CD14-positive monocyte (primary cell): Measurements from ENCODE around the gene SYT13. TPM values are rescaled to one million over a fixed set of nuclear protein-coding genes. Genes with fewer than 3 reads are reported as not detected.

ENCODE experiments used
- DNase-seq, 3 donors: peaks; one replicate each; pipeline ENCODE4 v3.0.0-alpha.2; 2011 to 2022
- H2AFZ ChIP-seq: 2 replicates; pipeline ENCODE4 v1.6.0; 2012; ENCODE audit warnings: mild to moderate bottlenecking, low read depth, low read length, inconsistent platforms; ENCODE audit not compliant: insufficient read depth, poor library complexity, severe bottlenecking
- H3K27ac ChIP-seq, 2 donors: 1 replicate in 1 of 2; 2 replicates in 1 of 2; pipeline ENCODE4 v1.5.1; 2012 to 2013; ENCODE audit warnings: low read length in 2 of 2, control low read depth in 1 of 2, inconsistent platforms in 1 of 2, low read depth in 1 of 2, mild to moderate bottlenecking in 1 of 2
- H3K27me3 ChIP-seq, 2 donors: one replicate each; pipeline versions ENCODE4 v1.6.0 to v1.6.1; 2011 to 2013; ENCODE audit warnings: low read length in 2 of 2; ENCODE audit not compliant: control insufficient read depth in 2 of 2, insufficient read depth in 2 of 2
- H3K36me3 ChIP-seq, 2 donors: replicated peaks in 1 of 2; 1 replicate in 1 of 2; 2 replicates in 1 of 2; pipeline versions ENCODE4 v1.5.1 to v1.6.1; 2012 to 2013; ENCODE audit warnings: low read length in 2 of 2, control low read depth in 1 of 2, inconsistent platforms in 1 of 2, mild to moderate bottlenecking in 1 of 2; ENCODE audit not compliant: insufficient read depth in 2 of 2, control insufficient read depth in 1 of 2
- H3K4me1 ChIP-seq, 2 donors: 1 replicate in 1 of 2; 2 replicates in 1 of 2; pipeline versions ENCODE4 v1.5.1 to v1.6.1; 2012 to 2013; ENCODE audit warnings: low read length in 2 of 2, control low read depth in 1 of 2, inconsistent platforms in 1 of 2, mild to moderate bottlenecking in 1 of 2, moderate library complexity in 1 of 2; ENCODE audit not compliant: insufficient read depth in 2 of 2, control insufficient read depth in 1 of 2
- H3K4me2 ChIP-seq: replicated peaks from 2 replicates; pipeline ENCODE3; 2012; ENCODE audit warnings: low read length, moderate library complexity, mild to moderate bottlenecking; ENCODE audit not compliant: poor library complexity, severe bottlenecking; ENCODE audit errors: extremely low read depth
- H3K4me3 ChIP-seq, 3 experiments: fragments of 200-600 bp in 1 of 3; sonication (generic) in 1 of 3; replicated peaks in 1 of 3; 1 replicate in 2 of 3; 2 replicates in 1 of 3; pipeline ENCODE4 v1.5.1; 2011 to 2013; ENCODE audit warnings: low read length in 3 of 3, mild to moderate bottlenecking in 3 of 3, control low read depth in 2 of 3, low read depth in 2 of 3, inconsistent platforms in 1 of 3, moderate library complexity in 1 of 3
- H3K79me2 ChIP-seq: 2 replicates; pipeline ENCODE4 v1.6.0; 2012; ENCODE audit warnings: mild to moderate bottlenecking, control low read depth, inconsistent platforms, low read length, moderate library complexity; ENCODE audit not compliant: insufficient read depth
- H3K9ac ChIP-seq: 2 replicates; pipeline ENCODE4 v1.6.0; 2017; ENCODE audit warnings: low read length, mild to moderate bottlenecking; ENCODE audit not compliant: insufficient read depth, poor library complexity, severe bottlenecking
- H3K9me3 ChIP-seq, 2 donors: replicated peaks in 1 of 2; 1 replicate in 1 of 2; 2 replicates in 1 of 2; pipeline versions ENCODE4 v1.5.1 to v1.6.1; 2012 to 2013; ENCODE audit warnings: low read length in 2 of 2, control low read depth in 1 of 2; ENCODE audit not compliant: control insufficient read depth in 1 of 2, insufficient read depth in 1 of 2
- H4K20me1 ChIP-seq: 2 replicates; pipeline ENCODE4 v1.6.0; 2012; ENCODE audit warnings: mild to moderate bottlenecking, low read length, control low read depth, moderate library complexity; ENCODE audit not compliant: insufficient read depth
- H3K27ac Mint-ChIP-seq, 7 donors: one replicate each; pipeline ENCODE4 v1.8.0; 2020; ENCODE audit warnings: mild to moderate bottlenecking in 7 of 7, mixed read lengths in 7 of 7, moderate library complexity in 6 of 7, inconsistent platforms in 2 of 7
- H3K27me3 Mint-ChIP-seq, 3 donors: one replicate each; pipeline ENCODE4 v1.8.0; 2021 to 2022; ENCODE audit warnings: low read depth in 3 of 3, mild to moderate bottlenecking in 3 of 3, mixed read lengths in 3 of 3, moderate library complexity in 3 of 3, inconsistent platforms in 1 of 3
- H3K36me3 Mint-ChIP-seq, 2 donors: one replicate each; pipeline ENCODE4 v1.8.0; 2020; ENCODE audit warnings: mixed read lengths in 2 of 2, inconsistent platforms in 1 of 2, mild to moderate bottlenecking in 1 of 2
- H3K4me1 Mint-ChIP-seq: one replicate; pipeline ENCODE4 v1.8.0; 2020; ENCODE audit warnings: mild to moderate bottlenecking, mixed read lengths
- H3K4me3 Mint-ChIP-seq, 2 donors: one replicate each; pipeline ENCODE4 v1.8.0; 2020; ENCODE audit warnings: mild to moderate bottlenecking in 2 of 2, mixed read lengths in 2 of 2, moderate library complexity in 1 of 2
- H3K9me3 Mint-ChIP-seq, 7 donors: one replicate each; pipeline ENCODE4 v1.8.0; 2020 to 2022; ENCODE audit warnings: mixed read lengths in 7 of 7, mild to moderate bottlenecking in 6 of 7, moderate library complexity in 6 of 7, inconsistent platforms in 2 of 7
- CTCF ChIP-seq: fragments of 200-600 bp; IDR thresholded peaks from one replicate; pipeline ENCODE4 v1.8.0; 2022; ENCODE audit warnings: antibody characterized with exemption, mild to moderate bottlenecking
- WGBS: methylation state at CpG from one replicate; pipeline ENCODE4 v1.1.5; 2013; ENCODE audit warnings: missing lambda C conversion rate; ENCODE audit not compliant: insufficient coverage; 5-methylcytosine and 5-hydroxymethylcytosine counted together
- intact Hi-C, 2 donors: fragments of 100-400 bp; cut with micrococcal nuclease; formaldehyde crosslinking; loops; one replicate each; pipeline versions ENCODE4 v1.15.0 to v1.15.1; 2023
- polyA plus RNA-seq, 3 donors: library from polyadenylated mRNA; depleted of rRNA in 1 of 3; unstranded in 2 of 3; stranded (reverse) in 1 of 3; fragments of 300-500 nt in 2 of 3; fragments of >200 nt in 1 of 3; fragmentation: Illumina TruSeq in 2 of 3; gene quantifications; 1 replicate in 2 of 3; 2 replicates in 1 of 3; pipeline ENCODE4 v1.2.3, GENCODE V29; 2012 to 2021

The SYT13 gene
- polyA plus RNA-seq, 3 donors, result not detected

DNA sequence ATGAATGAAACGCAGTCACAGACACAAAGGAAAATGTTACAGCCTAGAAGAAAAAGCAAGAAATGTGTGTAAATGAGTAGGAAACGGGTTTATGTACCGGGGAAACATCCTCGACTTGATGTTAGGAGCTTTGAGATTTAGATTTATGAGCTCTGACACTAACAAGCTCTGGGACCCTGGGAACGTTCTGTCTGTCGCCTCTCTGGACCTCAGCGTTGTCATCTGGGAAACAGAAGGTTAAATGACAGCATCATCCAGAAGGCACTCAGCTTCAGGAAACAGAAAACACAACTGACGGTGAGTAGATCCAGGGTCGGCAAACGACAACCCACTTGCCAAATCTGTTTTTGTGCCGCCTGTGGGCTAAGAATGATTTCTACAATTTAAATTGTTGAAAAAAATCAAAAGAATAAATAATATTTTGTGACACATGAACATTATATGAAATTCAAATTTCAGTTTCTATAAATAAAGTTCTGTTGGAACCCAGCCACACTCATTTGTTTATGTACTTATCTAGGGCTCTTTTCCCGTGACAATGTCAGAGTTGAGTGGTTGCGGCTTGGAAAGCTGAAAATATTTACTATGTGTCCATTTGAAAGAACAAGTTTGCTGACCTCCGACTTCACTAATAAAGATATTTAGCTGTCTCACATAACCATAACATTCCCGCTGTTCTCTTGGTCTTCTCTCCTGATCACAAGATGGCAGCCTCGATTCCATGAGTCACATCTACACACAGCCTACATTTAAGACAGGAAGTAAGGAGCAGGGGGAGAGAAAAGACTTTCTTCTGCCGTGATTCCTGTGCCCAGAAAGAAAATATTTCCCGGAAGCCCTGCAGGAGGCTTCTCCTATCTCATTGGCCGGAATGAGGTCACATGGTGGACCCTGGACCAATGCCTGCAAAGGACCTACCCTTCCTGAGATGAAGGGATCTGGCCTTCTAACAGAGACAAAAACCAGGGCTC is 47.1 kb upstream of the SYT13 start:
- DNase-seq, result peak in 1 of 3 donors; percentile 11
- no peaks in the 10 kb centered on the region for H3K4me1 Mint-ChIP-seq
- Histone ChIP-seq H3K4me1 (no peaks in the 10 kb centered on the region), H3K79me2 (no peaks in the 10 kb centered on the region), H4K20me1 (no peaks in the 10 kb centered on the region), H3K27ac (no peak overlapping the region), H3K9me3 (no peaks in the 10 kb centered on the region), H2AFZ (peak overlapping the region; percentile 51), H3K9ac (no peak overlapping the region), H3K36me3 (no peaks in the 10 kb centered on the region), H3K4me2 (no peak overlapping the region), H3K4me3 (no peak overlapping the region), H3K27me3 (no peaks in the 10 kb centered on the region)
- TF ChIP-seq CTCF, result no peak
- H3K27ac Mint-ChIP-seq, result no peak overlapping the region
- peaks cover 6 to 8% (median 7%) of the 10 kb centered on the region in 3 donors for H3K27me3 Mint-ChIP-seq
- no peaks in the 10 kb centered on the region for H3K9me3 Mint-ChIP-seq
- no peaks in the 10 kb centered on the region for H3K36me3 Mint-ChIP-seq
- 63% methylated on average over 10 of the region's 19 CpGs for WGBS
- H3K4me3 Mint-ChIP-seq, result no peak overlapping the region
- intact Hi-C loops, result loop anchor here (2.0 to 10.0 kb wide), 3 partner anchors 220 to 398 kb away; no protein-coding TSS in a partner anchor

DNA sequence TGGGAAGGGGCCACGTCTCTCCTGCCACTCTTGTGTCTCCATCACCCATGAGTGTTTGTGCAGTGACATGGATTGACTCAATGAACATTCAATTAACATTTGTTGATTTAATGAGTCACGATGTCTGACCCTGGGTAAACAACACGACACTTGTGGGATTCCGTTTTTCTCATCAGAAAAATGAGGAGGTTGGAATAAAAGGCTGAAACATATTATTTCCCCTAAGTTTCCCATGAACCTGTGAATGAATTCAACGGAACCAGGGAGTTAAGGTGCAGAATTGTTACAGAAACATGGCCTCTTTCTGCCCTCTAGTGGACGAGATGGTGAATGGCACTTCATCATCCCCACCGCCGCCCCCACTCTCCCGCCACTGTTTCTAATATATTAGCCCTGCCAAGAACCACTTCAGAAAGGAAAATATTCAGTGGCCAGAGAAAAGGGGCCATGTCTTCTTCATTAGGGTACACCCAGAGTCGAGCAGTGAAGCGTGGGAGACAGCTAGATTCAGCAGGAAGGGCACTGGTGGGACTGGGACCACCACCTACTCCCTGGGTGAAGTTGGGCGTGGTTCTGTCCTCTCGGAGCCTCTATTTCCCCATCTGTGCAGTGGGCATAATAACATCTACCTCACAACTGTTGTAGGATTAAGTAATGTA is 46.3 kb upstream of the SYT13 start:
- no peaks in the 10 kb centered on the region for H4K20me1 ChIP-seq
- peak; percentile 95 for TF ChIP-seq CTCF
- H3K79me2 ChIP-seq, result no peaks in the 10 kb centered on the region
- Mint-ChIP-seq H3K27me3 (peaks cover 7 to 10% (median 8%) of the 10 kb centered on the region in 3 donors), H3K27ac (peak overlapping the region in 1 of 7 donors; percentile 21), H3K4me1 (no peaks in the 10 kb centered on the region), H3K36me3 (no peaks in the 10 kb centered on the region), H3K4me3 (no peak overlapping the region), H3K9me3 (peaks cover 0 to 6% (median 3%) of the 10 kb centered on the region in 7 donors)
- no peak overlapping the region for H3K27ac ChIP-seq
- no peaks in the 10 kb centered on the region for H3K27me3 ChIP-seq
- H3K9me3 ChIP-seq, result peaks cover 0 to under 1% of the 10 kb centered on the region in 2 donors
- H3K9ac ChIP-seq, result no peak overlapping the region
- H3K4me2 ChIP-seq, result no peak overlapping the region
- H3K4me3 ChIP-seq, result no peak overlapping the region
- no peaks in the 10 kb centered on the region for H3K4me1 ChIP-seq
- 7% methylated on average over 5 of the region's 13 CpGs for WGBS
- H2AFZ ChIP-seq, result no peak overlapping the region
- no peaks in the 10 kb centered on the region for H3K36me3 ChIP-seq
- intact Hi-C loops, result loop anchor here (1.0 to 10.0 kb wide), 4 partner anchors 220 to 398 kb away; no protein-coding TSS in a partner anchor
- DNase-seq, result peak; percentile 5 to 35 (median 22)
